ENCODE results near the gene KIF1B.

KIF1B gene

DNA sequence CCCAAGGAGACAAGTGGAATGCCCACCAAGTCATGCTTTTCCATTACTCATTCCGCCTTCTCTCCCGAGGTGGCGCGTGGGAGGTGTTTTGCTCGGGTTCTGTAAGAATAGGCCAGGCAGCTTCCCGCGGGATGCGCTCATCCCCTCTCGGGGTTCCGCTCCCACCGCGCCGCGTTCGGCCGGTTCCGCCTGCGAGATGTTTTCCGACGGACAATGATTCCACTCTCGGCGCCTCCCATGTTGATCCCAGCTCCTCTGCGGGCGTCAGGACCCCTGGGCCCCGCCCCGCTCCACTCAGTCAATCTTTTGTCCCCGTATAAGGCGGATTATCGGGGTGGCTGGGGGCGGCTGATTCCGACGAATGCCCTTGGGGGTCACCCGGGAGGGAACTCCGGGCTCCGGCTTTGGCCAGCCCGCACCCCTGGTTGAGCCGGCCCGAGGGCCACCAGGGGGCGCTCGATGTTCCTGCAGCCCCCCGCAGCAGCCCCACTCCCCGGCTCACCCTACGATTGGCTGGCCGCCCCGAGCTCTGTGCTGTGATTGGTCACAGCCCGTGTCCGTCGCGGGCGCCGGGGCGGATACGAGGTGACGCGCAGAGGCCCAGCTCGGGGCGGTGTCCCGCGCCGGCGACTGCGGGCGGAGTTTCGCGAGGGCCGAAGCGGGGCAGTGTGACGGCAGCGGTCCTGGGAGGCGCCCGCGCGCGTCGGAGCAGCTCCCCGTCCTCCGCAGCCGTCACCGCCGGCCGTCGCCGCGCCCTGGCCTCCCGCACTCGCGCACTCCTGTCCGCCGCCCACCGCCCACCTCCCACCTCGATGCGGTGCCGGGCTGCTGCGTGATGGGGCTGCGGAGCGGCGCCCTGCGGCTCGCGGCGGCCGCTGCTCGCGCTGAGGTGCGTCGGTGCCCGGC, at the start of gene KIF1B:
Gene KIF1B (plus strand): TSS at position 666 of the 906 bp plus-strand sequence. CDS start 21,759 bp downstream, outside the sequence.
- peak; percentile 79 for DNase-seq

DNA sequence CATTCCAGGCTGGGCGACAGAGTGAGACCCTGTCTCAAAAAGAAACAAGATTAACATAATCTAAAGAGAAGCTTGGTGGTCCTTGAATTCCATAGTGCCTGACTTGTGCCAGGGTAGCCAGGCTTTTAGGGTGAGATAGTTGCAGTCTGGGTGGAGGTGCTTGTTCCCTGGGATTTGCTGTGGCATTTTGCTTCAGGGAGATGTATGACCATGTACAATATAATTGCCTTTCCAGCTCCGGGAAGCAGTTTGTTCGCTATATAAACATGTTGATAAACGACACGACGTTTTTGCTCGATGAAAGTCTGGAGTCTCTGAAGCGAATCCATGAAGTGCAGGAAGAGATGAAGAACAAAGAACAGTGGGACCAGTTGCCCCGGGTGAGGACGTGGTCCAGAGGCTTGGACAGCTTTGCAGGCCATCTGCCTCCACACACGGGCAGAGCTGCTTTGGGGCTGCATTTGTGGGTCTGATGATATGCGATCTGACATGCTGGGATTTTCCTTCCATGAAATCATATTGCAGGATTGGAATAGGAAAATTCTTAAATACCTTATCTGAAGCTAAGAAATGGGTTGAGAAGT, 49.4 kb upstream of the KIF1B start:
- DNase-seq = no peak

DNA sequence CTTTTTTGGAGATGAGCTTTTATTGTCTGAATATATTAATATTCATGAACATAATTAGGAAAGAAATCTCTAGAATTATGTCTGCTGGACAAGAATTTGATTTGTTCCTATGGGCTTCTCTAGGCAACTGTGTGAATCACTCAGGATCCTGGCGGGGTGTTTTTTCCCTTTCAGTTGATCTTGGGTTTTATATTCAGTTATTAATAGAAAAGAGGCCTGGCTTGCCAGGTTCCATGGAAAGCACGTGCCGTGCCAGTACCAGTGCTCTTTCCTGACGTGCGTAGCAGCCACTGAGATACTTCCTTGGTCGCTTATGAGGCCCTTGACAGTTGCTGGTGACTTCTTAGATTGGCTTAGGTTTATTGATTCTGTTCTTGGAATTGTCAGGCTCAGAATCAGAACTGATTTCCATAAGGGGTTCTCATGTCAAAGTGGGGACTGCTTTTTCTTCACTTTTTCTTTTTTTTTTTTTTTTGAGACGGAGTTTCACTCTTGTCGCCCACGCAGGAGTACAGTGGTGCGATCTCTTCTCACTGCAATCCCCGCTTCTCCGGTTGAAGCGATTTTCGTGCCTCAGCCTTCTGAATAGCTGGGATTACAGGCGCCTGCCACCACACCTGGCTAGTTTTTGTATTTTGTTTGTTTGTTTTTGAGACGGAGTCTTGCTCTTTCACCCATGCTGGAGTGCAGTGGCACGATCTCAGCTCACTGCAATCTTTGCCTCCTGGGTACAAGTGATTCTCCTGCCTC, 48.7 kb upstream of the KIF1B start:
- no peak for DNase-seq

GRCh38 chr1:10168912-10169514, 41.4 kb upstream of the KIF1B start:
- no peak for DNase-seq

GRCh38 chr1:10170239-10170574, 40.2 kb upstream of the KIF1B start:
- DNase-seq = no peak

- DNase-seq = no peak
Observed at GRCh38 chr1:10171105-10171767, 39.1 kb upstream of the KIF1B start.

- no peak for DNase-seq
Observed at GRCh38 chr1:10171995-10172669, 38.2 kb upstream of the KIF1B start.

DNA sequence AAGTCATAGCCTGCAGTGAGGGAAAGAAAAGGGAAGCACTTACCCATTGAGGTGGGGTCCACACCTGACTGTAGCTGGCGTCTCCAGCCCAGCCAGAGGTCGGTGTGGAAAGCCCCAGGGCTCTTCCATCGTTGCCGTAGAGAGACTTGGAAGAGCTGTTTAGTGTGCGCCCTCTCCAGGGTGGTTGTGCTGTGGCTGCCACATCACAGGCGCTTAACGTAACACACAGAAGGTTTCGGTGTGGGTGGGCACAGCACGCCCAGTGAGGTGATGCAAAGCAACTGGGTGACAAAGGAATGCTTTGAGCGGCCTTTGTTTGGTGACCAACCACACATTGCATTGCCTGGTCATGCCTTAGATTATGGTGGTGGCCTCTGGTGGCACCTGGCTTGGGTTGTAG, 36.8 kb upstream of the KIF1B start:
- no peak for DNase-seq

GRCh38 chr1:10177876-10178275, 32.5 kb upstream of the KIF1B start:
- DNase-seq = no peak

GRCh38 chr1:10178597-10179405, 31.6 kb upstream of the KIF1B start:
- no peak for DNase-seq

- no peak for DNase-seq
Observed at GRCh38 chr1:10179406-10180091, 30.8 kb upstream of the KIF1B start.

DNA sequence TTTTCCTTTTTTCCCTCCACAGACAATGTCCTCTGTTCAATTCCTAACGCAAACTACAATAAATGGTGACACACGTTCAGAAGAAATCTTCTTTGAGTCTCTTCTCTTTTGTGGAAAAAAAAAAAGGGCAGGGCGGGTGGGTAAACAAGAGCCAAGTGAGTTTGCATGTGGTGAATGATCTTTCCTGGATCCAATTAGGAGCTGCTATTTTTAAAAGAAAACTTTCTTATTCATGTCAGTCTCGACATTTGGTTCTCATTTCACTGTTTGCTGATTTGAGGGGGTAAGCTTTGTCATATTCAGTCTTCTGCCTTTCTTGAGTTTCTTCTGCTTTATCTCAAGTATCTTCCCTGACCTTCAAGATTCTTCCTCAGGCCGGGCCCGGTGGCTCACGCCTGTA, 29.2 kb upstream of the KIF1B start:
- DNase-seq = no peak

- no peak for DNase-seq
Observed at GRCh38 chr1:10185759-10186158, 24.6 kb upstream of the KIF1B start.

DNA sequence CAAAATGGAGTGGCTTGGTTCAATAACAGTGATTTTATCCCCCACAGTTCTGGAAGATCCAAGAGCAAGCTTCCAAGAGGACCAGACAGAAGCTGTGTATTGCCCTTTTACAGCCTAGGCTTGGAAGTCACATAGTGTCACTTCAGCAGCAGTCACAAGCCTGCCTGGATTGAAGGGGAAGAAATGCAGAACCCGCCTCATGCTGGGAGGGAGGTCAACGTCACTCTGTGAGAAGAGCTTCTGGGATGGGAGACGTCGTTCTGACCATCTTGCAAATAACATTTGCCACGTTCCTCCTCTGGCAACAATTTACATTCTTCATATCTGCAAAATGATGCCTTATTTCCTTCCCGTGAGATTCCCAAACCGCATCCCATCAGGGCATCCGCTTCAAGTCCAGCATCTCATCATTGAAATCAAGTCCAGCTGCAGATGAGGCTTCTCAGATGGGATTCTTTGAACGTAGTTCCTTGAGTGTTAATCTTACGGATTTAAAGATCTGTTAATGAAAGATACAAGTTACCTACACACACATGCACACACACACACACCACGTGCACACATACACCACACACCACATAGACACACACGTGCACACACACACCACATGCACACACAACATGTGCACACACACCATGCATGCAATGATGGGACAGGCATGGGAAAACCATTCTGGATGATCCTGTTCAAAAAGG, 23.9 kb upstream of the KIF1B start:
- DNase-seq = no peak

GRCh38 chr1:10187026-10187334, 23.4 kb upstream of the KIF1B start:
- no peak for DNase-seq

DNA sequence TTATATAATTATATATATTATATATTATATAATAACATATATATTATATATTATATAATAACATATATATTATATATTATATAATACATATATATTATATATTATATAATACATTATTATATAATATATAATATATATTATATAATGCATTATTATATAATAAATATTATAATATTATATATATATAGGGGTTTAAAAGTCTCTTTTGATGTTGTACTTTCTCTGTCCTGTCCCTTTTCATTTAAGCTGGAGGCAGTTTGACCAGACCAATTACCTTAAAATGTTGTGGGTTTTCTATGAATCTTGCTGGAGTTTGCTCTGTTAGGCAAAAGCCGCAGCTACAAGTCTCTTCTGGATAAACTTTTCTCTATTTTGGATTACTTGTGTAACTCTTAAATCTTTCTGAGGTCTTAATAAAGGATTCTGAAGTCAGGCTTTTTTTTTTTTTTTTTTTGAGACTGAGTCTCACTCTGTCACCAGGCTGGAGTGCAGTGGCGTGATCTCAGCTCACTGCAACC, 22.2 kb upstream of the KIF1B start:
- no peak for DNase-seq

DNA sequence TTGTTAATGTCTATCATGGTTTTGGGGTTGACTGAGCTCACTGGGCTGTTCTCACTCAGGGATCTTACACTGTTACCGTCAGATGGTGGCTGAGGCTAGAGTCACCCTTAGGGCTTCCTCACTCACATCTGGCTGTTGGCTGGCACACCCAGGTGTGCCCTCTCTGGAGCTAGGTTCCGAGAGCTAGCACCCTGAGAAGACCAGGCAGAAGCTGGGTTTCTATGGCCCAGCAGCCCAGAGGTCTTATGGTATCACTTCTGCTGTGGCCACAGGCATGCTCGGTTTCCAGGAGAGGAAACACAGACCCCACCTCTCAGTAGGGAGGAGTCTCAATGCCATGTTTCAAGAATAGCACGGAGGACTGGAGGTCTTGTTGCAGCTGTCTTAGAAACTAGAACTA, 20.7 kb upstream of the KIF1B start:
- DNase-seq = no peak

- DNase-seq = no peak
Observed at GRCh38 chr1:10192263-10192662, 18.1 kb upstream of the KIF1B start.

DNA sequence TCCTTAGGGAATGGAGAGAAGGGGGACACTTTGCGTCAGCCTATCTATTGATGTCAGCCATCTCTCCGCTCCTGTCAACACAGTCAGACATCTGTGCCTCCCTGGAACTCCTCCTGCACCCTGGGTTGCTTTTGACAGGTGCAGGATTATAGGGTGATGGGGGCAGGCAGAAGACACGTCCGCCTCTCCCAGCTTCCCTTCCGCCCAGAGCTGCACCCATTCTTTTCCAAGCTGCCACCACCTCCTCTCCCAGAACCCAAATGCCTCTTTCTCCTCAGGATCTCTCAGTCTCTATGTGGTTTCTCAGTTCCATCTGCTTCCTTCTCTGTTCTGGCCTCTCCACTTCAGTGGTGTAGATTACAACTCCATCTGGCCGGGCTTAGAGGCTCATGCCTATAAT, 17.1 kb upstream of the KIF1B start:
- no peak for DNase-seq

DNA sequence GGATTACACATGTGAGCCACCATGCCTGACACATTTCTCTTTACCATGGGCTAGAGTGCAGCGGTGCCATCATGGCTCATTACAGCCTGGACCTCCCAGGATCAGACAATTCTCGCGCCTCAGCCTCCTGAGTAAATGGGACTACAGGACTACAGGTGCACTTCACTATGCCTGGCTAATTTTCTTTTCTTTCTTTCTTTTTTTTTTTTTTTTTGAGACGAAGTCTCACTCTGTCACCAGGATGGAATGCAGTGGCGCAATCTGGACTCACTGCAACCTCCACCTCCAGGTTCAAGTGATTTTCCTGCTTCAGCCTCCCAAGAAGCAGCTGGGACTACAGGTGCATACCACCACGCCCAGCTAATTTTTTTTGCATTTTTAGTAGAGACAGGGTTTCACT, 14.8 kb upstream of the KIF1B start:
- DNase-seq = no peak

All from NCI-H1694 (cell line).